ENCODE measurements around the gene PGM2. TPM values are rescaled to one million over a fixed set of nuclear protein-coding genes. Genes with fewer than 3 reads are reported as not detected.
"Not testable (repeated sequence)": the region's sequence is repeated elsewhere in the genome, so short reads cannot be mapped to it uniquely, and the experiment has no call there.

The PGM2 gene
- polyA plus RNA-seq, 5 donors: 20.6 to 30.5 (median 28.6) TPM

DNA sequence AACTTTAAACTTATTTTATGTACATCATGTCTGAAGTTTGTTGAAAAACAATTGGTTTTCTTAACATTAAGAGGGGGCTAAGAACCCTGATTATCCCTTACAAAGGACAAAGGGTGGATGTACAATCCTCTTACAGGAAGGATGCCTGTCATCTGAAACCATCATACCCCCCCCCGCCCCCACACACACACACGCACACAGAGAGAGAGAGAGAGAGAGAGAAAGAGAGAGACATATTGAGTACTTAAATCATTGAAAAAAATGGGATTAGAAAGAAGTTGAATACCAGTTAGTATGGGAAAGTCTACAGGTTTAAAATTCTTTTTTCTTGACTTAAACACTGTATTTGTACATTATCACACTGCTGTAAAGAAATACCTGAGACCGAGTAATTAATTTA, 10.9 kb upstream of the PGM2 start:
- no peak for DNase-seq

DNA sequence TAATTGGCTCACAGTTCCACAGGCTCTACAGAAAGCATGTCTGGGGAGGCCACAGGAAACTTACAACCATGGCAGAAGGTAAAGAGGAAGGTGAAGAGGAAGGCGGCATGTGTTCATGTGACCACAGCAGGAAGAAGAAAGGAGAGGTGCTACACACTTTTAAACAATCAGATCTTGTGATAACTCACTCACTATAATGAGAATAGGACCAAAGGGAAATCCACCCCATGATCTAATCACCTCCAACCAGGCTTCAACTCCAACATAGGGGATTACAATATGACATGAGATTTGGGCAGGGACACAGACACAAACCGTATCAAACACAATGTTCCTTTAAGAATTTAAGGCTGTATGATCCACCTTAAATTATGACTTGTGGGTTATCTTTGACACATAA, 10.5 kb upstream of the PGM2 start:
- DNase-seq: no peak

DNA sequence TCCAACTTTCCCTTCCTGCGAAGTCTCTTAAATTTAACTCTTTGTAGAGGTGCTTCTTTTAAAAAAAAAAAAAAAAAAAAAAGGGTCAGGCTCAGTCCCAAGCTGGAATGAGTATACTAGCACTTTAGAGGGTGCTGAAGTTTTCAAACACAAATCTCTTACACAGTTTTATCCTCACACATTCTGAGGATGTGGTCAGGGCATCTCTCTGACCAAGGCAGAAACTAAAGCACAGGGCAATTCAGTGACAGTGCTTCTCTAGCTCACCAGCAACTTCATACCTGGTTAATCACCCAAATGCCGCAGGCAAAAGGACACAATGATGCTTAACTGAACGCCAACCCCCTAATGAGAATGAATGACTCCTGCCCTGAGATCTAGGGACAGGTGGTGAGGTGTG, 9.8 kb upstream of the PGM2 start:
- no peak for DNase-seq

DNA sequence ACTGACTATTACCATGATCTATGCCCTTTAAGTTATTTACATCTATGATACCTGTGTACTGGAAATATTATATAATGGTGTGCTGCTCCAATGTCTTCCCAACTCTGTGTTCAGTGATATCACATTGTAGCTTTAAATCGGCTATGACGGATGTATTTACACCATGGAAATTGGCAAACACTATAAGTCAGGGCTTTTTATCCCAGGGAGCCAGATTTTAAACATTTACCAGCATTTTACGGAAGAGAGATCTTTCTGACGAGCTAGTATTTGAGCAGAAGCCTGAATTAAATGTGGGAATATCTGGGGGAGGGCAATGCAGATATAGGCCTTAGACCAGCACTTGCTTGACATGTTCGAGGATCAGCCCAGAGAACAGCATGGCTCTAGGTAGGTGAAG, 7.7 kb upstream of the PGM2 start:
- no peak for DNase-seq

DNA sequence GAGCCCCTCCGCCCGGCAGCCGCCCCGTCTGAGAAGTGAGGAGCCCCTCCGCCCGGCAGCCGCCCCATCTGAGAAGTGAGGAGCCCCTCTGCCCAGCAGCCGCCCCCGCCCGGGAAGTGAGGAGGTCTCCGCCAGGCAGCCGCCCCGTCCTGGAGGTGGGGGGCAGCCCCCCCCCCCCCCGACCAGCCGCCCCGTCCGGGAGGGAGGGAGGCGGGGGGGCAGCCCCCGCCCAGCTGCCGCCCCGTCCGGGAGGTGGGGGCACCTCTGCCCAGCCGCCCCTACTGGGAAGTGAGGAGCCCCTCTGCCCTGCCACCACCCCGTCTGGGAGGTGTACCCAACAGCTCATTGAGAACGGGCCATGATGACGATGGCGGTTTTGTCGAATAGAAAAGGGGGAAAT, 6.0 kb upstream of the PGM2 start:
- not testable (repeated sequence) for DNase-seq

DNA sequence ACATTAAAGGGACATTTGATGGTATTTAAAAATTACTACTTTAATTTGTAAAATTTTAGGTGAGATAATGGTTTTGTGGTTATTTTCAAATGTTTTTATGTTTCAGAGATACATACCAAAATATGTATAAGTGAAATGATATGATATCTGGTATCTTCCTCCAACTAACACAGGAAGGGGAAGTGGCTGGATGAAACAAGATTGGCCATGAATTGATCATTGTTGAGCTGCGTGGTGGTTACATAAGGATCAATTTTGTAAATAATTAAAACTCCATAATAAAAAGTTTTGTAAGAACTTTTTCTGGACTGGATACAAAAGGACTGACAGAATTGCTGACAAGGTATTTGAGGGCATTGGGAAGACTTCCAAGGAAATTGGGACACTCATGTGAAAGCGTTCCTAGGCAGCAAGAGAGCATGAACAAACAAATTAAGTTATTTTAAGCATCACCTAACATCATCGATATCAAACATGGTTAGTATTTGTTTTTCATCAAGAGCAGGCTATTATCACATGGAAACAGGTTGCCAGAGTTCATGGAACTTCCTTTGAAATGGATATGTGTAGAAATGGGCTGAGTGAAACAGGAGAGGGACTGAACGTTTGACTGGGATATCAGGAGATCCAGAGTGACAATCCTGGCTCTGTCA, 4.4 kb upstream of the PGM2 start:
- DNase-seq: peak; percentile 19 to 23

DNA sequence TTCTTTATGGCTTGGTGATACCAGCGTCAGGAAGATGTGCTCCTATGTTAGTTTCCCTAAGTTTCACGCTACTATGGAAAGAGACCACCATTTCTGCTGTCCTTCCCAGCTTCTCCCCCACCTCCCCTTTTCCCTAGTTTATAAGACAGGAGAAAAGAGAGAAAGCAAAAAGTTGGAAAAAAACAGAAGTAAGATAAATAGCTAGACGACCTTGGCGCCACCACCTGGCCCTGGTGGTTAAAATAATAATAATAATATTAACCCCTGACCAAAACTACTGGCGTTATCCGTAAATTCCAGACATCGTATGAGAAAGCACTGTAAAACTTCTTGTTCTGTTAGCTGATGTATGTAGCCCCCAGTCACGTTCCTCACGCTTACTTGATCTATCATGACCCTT, 985 bp upstream of the PGM2 start:
- not testable (repeated sequence) for DNase-seq

DNA sequence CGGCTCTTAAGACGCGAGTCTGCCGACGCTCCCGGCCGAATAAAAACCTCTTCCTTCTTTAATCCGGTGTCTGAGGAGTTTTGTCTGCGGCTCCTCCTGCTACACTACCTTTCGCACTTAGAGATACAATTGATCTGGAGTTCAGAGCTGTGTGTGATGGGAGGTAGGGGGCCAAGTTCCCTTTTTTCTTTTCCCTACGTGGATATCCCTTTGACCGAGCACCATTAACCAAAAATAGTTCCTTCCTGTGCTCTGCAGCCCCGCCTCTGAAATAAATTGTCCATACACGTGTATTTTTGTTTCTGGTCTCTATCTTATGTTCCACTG, 555 bp upstream of the PGM2 start:
- no peak for DNase-seq

DNA sequence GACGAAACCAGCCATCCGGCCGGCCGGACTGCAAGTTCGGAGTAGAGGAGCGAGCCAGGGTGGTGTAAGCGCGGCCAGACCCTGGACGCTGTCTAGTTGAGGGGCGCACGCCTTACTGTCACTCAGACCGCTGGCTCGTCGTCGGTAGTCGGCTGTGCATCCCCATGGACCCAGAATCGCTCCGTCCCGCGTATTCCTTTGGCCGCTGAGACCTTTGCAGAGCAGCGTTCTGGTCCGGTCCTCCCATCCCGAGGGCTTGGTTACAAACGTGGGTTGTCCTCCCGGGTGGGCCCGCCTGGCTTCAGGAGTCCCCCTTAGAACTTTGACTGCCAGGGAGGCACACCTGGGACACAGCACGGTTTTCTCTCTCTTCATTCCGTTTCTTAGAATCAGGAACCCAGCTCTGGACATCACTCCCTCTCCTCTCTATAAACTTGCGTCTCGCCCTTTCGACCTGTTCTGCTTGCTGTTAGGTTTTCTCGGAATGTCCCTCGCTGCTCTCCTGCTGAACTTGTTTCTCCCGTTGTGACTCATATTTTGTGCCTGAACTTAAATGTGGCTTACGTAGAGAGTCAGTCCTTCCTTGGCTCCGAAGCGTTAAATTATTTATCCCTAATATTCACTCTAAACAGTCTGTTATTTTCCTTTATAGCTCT, 672 bp downstream of the PGM2 start:
- DNase-seq: peak; percentile 9 to 21

DNA sequence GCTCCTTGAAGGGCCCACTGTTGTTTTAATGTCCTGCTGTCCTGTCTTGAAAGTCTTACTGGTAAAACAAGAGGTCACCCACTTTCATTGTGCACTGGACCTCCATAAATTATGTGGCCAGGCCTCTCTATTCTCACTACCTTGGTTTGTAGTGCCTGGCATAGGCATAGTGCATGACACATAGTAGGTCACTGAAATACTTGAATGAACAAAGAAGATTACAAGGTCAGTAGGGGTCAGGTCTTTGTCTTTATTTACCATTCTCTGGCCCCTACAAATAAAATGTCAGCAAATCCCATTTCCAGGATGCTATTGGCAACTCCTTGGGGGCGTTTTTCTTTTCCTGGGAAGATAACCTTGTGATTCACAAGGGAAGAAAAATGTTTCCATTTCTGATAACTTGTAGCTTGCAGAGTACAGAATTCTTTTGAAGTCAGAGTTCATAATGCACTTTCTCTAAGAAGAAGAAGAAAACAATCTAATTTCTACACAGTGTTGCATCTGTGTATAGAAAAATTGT, 1.4 kb downstream of the PGM2 start:
- DNase-seq: no peak

DNA sequence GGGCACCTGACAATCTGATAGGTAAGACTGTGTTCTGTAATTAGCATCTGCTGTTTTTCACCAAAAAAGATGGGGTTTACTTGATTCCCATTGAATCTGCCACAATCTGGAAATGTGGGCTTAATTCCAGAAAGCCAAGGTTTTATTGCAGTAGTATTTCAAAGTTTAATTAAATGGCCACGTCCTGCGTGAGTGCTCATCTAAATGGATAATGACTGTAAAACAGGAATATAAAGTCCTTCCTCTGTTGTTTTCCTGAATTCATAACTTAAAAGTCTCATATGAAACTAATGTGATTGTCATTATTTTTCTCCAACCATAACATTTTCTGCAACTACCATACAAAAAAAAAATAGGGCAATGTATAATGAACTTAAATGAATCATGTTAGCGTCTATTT, 2.4 kb downstream of the PGM2 start:
- DNase-seq: no peak

DNA sequence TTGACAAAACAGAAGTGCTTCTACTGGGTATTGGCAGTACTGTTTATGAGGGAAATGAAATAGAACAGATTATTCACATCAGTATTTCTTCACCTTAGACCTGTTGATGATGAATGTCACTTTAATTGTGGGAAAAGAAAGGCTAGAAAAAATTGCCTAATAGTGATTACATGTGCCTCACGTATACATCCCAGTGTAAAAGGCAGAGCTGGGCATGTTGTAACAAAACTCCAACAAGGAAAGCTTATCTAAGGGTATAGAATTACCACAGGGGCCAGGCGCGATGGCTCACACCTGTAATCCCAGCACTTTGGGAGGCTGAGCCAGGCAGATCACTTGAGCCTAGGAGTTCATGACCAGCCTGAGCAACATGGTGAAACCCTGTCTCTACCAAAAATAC, 4.2 kb downstream of the PGM2 start:
- no peak for DNase-seq

DNA sequence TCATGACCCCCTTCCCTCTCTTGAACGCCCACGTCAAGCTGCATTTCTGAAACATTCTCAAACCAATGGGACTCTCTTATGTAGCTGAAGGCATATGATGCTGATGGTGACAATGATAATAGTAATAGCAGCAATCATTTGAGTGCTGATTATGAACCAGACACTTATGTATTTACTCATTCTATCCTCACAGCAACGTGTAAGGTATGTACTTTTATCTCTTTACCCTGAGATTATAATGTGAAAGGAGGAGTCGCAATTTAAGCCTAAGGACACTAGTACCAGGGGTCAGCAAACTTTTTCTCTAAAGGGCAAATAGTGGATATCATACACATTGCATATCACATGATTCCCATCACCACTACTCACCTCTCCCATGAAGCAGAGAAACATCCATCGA, 8.5 kb downstream of the PGM2 start:
- no peak for DNase-seq

DNA sequence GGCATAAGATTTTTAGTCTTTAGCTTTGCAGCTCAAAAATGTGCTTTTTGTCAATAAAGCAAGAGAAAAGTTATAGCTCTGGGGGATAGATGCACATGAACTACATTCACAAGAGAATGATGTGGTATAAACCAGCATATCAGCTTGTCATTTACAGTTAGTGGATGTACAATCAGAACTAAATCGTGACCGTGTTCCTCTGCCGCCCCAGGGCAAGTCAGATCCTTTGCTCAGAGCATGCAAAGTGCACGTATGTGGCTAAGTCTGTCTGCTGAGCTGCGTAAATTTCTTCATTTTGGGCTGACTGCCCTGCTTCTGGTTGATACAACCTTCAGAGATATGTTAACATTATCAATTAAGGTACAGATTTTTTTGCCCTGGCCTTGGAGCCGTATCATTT, 9.3 kb downstream of the PGM2 start:
- no peak for DNase-seq

DNA sequence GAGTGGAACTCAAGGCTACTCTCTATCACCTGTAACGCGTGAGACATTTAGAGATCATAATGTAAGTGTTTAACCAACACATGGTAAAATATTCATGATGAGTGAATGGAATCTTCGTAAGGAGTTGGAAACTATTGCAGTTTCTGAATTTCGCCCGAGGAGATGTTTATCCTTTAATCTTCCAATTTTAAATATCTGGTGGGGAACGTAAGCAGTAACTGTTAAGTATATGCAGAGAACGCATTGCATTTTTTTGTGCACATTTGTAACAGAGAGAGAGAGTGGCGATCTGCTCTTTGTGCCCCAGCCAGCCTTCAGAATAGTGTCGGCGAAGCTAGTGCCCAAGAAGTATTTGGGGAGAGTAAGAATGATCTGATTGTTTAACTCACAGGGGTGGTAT, 9.8 kb downstream of the PGM2 start:
- no peak for DNase-seq

DNA sequence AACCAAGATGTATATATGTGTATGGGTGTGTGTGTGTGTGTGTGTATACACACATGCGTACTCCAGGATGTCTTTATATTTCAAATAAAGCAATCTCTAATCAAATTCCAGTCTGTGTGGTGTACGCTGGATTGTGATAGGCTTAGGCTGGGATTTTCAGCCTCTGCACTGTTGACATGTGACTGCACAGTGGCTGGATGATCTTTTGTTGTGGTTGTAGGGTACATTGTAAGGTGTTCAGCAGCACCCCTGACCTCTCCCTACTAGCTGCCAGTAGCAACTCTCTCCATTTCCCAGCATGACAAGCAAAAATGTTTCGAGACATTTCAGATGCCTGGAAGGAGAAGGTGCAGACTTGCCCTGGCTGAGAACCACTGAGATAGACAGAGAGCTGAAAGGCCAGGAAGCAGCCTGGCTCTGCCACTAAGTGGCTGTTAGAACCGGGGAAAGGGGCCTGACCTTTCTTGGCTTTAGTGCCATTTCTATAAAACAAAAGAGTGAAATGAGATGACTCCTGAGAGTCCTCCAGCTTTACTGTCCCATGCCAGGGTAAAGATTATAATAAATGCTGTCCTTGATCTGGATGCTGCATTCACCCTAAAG, 10.5 kb downstream of the PGM2 start:
- DNase-seq: no peak

DNA sequence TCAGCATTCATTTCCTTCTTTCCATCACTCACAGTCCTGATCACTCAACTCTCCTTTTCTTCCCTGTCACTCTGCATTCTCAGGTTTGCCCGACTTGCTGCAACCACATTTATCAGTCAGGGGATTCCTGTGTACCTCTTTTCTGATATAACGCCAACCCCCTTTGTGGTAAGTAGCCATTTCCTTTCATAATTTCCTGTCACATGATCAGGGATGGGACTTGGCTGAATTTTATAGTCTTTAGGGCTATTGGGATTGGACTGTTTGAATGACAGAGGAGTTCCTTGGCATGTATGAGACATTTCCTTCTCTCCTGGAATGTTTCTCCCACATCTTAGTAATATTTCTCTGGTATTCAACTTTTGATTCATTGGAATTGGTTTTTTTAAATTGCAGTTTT, 11.0 kb downstream of the PGM2 start:
- no peak for DNase-seq

DNA sequence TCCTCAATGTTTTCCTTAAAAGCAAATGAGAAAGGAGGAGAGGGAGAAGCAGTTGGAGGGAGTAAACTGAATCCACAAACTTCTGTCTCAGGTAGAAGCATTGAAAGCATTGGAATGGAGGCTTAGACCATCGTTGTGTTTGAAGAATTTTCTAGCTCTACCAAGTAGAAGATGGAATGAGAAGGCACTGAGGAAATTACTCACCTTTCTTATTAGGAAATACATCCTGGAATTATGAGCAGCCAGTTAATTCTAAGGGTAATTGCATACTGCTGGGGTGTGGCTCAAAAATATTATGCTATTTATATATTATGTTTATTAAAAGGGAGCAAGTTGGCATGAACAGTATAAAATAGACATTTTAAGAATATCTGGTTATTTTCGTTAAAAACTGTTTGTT, 12.9 kb downstream of the PGM2 start:
- no peak for DNase-seq

DNA sequence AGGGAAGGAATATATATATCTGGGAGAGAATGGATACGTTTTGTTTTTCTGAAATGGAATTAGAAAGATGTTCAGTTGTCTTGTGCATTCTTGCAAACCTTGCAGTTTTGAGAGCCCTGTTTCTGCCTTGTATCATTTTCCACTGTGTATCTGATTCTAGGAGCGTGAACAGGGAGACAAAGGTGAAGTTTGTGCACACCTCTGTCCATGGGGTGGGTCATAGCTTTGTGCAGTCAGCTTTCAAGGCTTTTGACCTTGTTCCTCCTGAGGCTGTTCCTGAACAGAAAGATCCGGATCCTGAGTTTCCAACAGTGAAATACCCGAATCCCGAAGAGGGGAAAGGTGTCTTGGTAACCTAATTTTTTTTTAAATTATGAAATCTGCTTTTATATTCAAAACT, 17.7 kb downstream of the PGM2 start:
- DNase-seq: no peak

DNA sequence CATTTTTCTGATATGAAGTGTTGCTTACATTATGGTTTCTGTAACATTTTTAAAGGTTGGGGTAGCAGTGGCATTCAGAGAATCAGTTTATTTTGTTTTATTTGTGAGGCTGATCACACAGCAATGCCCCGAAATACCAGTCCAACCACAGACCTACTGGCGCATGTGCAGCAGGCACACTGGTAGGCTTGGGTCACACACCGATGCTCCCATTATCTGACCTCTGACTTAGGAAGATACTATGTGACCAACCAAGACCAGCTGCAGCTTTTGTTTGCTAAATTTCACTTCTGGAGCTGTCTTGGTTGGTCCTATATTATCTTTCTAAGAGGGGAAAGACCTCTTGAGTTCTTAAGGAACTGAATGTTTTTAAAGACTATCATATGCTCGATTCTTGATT, 18.7 kb downstream of the PGM2 start:
- no peak for DNase-seq

DNA sequence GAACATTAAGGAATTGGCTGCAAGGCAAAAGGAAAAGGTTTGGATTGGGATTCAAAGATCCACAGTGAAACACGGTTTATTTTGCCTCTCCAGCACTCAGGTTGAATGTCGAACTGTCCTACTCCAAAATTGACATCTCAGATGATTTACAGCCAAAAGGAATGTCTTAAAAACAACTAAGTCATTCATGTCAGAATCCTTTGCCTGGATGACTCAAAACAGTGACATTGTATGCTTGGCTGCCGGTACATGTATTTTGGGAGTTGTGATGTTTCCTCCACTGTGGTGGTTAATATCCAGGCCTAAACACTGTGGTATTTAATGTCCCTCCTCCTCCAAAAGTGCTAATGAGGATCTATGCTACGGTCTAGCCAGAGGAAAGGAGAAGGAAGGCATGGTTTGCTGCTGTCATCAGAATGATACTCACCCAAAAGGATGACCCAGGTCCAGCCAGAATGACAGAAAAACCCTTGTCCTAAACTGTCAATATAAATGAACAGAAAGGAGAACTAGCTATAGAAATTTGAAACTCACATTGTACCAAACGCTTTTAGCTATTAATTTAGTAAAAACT, 20.9 kb downstream of the PGM2 start:
- no peak for DNase-seq

DNA sequence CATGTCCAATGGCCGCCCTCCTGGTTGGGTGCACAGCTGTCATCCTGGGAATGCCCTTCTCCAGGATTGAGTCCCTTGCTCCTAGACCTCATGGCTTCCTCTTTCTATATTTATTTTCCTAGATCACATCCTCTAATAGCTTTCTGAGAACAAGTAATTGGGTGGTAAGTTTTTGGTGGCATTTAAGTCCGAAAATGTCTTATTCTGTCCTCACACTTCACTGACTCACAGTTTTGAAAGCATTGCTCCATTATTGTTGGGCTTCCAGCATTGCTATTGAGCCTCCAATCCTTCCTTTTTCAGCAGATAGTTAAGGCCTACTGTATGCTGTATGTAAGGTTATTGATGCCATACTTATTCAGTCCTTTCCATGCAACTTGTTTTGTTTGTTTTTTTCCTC, 25.9 kb downstream of the PGM2 start:
- DNase-seq: no peak

DNA sequence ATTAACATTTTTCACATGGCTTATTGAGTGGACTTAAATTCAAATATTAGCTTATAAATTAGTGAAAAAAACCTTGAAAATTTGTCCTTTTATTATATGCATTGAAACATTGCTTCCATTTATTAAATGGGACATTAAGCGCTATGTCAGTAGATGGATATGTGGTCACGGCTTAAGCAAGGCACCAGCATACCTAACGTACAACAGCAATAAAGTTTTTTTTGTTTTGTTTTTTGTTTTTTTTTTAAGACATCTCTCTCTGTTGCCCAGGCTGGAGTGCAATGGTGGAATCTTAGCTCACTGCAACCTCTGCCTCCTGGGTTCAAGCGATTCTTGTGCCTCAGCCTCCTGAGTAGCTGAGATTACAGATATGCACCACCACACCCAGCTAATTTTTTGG, 31.6 kb downstream of the PGM2 start:
- no peak for DNase-seq

Data from right lung (tissue), 5 donors.